Sigmoid colon (tissue), 4 donors: Measurements from ENCODE around the gene FOXP1.
A peak's percentile ranks its signal among the peaks of the same experiment; 100 is the strongest.

ENCODE experiments used
- POLR2AphosphoS5 ChIP-seq, 4 donors: sonication (generic); formaldehyde crosslinking; IDR thresholded peaks; one replicate each; pipeline ENCODE4 v1.6.1; 2017; ENCODE audit warnings: antibody characterized with exemption in 4 of 4
- TF ChIP-seq, protein P1 (sequence below), 4 experiments: fragments of 450-650 bp in 3 of 4; fragments of 200-600 bp in 1 of 4; IDR thresholded peaks; one replicate each; pipeline ENCODE4 v1.5.1; 2016 to 2019; ENCODE audit warnings: antibody characterized with exemption in 4 of 4, mild to moderate bottlenecking in 3 of 4, moderate library complexity in 2 of 4

DNA sequence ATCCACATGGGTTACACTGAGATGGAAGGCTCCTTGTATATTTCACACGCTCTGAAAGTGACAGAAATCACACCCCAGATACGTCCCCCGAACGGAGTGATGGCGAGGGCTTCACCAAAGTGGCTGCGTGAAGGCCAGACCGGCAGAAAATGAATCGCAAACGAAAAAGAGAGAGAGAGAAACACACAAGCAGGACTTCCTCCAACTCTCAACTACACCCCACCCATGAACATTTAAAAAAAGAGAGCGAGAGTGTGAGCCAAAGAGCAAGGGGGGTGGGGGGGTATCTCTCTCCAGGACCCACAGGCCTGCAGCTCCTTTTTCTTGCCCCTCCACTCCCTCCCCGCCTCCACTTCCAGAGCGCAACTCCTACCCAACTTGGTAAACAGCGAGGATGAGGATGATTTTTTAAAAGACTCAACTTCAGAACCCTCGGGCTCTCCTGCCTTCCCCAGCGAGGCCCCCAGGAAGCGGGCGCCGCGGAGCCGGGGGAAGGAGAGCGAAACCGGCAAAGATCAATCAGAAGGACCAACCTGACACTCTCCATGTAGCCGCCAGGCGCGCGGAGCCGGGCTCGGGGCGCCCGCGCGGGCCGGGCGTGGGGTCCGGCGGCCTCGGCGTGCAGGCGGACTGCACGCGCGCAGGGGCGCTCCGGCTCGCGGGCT lies 519.1 kb downstream of the FOXP1 start:
- TF ChIP-seq POLR2AphosphoS5 (IDR thresholded peaks at IDR 0.05): peak in 3 of 4 donors; percentile 41 to 69 (median 44)
- TF ChIP-seq, protein P1, sequence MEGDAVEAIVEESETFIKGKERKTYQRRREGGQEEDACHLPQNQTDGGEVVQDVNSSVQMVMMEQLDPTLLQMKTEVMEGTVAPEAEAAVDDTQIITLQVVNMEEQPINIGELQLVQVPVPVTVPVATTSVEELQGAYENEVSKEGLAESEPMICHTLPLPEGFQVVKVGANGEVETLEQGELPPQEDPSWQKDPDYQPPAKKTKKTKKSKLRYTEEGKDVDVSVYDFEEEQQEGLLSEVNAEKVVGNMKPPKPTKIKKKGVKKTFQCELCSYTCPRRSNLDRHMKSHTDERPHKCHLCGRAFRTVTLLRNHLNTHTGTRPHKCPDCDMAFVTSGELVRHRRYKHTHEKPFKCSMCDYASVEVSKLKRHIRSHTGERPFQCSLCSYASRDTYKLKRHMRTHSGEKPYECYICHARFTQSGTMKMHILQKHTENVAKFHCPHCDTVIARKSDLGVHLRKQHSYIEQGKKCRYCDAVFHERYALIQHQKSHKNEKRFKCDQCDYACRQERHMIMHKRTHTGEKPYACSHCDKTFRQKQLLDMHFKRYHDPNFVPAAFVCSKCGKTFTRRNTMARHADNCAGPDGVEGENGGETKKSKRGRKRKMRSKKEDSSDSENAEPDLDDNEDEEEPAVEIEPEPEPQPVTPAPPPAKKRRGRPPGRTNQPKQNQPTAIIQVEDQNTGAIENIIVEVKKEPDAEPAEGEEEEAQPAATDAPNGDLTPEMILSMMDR (IDR thresholded peaks at IDR 0.05): no peak
